ENCODE results near the gene AGFG2.

Gene AGFG2

DNA sequence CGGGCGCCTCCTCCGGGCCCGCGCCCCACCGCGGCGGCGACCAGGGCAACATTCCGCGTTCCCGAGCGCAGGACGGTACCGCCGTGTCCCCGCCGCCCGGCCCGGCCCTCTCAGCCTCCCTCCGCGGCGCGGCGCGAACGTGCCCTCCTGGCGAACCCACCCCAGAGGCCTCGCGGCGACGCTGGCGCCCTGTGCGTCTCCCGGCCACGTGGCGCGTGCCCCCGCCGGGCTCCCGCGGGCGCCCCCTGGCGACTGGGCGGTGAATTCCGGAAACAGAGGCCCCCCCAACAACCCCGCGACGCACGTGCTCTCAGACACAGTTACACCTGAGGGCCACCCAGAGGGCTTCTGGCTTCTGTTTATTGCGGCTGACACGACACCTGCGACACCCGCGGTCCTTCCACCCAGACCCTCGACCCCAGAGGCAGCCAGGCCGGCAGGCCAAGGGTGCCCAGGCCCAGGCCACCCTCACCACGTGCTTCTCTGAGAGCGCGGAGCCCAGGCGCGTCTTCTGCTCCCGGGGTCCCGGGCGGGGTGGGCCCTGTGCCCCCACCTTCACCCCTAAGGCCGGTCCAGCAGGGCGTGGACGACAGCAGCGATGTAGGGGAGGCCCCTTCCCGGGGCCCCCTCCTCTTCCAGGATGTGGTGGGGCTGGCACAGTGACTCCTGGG, 34.8 kb downstream of the AGFG2 start, which contains the start of gene SAP25:
Gene SAP25, minus strand, starts transcription at position 210 of the 671 bp plus-strand sequence. Its CDS starts 158 bp downstream, at position 52.
- DNase-seq, result no peak

DNA sequence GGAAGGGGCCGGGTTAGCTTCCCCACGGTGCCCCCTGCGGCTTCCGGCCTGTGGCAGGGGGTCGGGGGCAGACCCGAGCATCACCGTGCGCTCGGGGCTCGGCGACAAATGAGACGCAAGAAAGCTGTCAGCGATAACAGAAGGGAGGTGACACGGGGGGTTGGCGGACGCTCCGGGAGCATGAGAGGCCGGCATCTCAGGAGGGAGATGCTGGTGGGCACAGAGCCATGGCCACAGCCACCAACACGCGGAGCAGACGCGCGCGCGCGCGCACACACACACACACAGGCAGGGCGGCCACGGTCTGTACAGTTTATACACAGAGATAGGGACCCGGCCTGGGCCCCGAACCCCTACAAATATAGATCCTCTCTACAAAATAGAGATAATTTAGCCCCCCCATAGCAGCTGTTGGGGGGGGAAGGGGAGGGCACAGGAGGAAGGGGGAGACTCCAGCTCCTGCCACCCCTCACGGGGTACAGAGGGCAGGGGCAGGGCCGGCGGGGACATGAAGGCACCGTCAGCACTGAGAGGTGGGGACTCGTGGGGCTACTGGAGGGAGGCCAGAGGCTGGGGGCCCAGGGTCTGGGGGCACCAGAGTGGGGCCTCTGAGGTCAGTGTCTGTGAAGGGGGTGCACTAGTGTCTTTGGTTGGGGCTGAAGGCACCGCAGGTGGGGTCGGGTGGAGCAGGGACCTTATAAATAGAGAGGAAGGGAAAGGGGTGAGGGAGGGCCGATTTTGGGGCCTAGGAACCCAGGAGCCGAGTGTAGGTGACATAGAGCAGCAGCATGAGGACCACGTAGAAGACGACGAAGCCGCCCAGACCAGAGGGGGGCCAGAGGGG, 35.6 kb downstream of the AGFG2 start:
- no peak for DNase-seq

DNA sequence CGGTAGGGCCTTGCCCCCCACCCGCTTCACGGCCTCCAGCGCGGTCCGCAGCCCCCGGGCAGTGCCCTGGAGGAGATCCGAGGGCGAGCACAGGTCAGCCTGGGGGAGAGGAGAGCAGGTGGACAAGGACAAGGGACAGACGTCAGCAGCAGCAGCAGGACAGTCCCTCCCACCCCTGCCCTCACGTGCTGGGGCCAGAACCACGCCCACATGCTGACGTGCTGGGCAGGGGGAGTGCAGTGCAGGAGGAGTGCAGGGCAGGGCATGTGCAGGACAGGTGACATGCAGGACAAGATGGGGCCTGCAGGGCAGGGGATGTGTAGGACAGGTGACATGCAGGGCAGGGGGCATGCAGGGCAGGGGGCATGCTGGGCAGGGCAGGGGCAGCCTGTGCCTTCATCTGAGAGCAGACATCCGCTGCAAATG, 36.2 kb downstream of the AGFG2 start:
- no peak for DNase-seq

DNA sequence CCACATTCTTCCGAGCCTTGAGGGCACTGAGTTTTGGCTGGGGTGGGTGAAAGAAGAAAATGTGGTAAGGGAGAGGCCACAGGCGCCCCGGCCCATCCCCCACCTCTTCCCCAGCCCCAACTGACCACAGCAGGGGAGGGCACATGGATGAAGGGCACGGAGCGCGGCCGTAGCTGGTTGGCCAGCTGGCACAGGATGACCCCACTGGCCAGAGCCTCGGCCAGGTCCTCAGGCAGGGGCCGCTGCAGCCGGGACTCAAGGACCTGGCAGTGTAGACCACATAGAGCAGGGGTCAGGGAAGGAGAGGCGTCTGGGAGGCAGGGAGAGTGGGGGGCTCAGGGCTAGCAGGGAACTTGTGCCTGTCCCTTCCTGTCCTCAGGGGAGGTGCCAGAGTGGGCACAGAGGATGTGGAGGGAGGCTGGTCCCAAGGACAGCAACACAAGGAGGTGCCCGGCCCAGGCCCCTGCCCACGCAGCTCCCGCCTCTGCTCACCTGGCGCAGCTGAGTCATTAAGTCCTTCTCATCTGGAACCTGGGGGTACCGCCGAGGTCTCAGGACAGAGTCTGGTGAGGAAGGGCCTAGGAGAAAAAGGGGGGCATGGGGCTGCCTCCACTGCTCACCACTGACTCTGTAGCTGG, 36.9 kb downstream of the AGFG2 start:
- no peak for DNase-seq

DNA sequence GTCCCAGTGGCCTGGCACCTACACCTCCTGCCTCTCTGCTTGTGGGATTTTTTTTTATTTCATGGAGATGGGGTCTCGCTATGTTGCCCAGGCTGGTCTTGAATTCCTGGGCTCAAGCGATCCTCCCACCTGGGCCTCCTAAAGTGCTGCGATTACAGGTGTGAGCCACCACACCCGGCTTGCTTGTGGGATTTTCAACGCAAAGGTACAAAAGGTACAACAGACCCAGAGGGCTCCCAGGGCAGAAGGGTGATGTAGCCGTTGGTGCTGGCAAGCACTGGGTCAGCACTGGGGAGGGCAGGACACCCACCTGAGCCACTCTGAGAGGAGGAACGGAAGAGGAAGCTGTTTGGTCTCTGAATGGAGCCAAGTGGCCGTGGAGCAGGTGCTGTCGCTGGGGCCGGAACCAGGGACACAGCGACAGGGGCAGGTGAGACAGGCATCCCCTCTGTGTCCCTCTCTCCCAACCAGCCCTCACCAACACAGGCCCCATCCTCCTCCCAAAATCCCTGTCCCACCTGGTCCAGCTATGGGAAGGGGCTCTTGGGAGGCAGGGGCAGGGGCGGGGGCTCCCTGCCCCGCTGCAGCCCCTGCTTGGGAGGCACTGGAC, 37.5 kb downstream of the AGFG2 start:
- no peak for DNase-seq

DNA sequence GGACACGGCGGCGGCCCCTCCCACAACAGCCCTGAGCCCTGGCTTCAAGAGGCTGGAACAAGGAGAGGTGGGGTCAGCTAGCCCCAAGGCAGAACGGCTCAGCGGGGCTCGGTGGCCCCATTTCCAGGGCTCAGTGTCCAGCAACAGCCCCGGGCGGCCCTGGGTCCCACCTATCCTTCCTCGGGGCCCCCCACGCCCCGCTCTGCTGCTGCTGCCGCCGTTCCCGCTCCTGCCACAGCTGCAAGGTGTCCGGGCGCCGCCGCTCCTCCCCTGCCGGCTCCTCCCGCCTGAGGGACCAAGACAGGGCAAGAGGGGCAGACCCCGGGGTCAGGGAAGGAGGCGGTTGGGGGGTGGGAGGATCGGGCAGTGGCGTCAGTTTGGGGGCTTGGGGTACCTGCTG, 38.1 kb downstream of the AGFG2 start:
- no peak for DNase-seq

DNA sequence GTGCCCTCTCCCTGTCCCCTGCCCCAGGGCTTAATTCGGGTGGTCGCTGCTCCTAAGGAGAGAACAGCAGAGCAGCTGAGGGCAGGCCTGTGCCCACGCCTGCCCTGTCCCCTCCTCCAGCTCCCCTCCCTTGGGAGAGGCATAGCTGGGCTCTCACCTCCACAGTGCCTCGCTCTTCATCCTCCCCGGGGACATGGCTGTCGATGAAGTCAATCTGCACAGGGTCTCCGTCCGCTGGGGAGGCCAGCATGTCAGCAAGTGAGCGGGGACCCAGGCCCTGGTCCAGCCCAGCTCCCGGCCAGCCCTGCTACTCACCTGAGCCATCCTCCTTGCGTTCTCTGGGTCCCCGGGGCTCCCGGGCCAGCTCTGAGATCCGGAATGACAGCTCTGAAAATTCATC, 38.5 kb downstream of the AGFG2 start:
- DNase-seq, result no peak

DNA sequence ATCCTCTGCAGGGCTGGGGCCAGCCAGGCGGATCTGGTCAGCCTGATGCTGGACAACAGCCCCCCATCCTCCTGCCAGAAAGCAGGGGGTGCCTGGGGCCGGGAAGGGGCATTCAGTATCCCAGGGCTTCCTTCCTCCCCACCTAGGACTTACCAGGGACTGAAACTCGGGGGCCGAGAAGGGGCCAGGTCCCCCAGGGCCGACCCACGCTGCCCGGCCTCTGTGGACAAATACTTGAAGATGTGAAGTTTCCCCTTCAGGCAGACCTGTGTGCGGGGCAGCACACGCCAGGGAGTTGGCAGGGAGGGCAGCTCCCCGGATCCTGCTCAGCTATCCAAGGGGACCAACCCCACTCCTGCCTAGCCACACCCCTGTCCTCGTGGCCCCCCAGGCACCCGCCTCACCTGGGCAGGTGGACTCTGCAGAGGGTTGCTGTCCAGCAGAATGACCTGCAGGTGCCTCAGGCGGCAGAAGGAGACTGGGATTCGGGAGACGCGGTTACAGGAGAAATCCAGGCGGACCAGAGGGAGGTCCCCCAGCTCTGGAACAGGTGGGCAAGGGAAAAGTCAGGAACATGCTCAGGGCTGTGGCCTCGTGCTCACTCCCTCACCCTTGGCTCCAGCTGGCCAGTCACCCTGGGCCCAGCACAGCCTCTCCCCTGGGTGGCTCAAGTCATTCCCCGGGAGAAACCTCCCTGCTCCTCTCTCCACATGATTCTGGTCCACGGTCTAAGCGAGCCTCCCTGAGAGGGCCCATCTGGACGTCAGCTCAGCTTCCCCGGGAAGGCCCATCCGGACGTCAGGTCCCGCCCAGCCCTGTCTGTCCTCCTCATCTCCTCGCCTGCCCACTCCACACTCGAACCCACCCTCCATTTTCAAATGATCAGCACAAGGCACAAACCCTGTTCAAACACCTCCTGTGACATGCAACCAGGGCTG, 39.5 kb downstream of the AGFG2 start:
- DNase-seq, result no peak

DNA sequence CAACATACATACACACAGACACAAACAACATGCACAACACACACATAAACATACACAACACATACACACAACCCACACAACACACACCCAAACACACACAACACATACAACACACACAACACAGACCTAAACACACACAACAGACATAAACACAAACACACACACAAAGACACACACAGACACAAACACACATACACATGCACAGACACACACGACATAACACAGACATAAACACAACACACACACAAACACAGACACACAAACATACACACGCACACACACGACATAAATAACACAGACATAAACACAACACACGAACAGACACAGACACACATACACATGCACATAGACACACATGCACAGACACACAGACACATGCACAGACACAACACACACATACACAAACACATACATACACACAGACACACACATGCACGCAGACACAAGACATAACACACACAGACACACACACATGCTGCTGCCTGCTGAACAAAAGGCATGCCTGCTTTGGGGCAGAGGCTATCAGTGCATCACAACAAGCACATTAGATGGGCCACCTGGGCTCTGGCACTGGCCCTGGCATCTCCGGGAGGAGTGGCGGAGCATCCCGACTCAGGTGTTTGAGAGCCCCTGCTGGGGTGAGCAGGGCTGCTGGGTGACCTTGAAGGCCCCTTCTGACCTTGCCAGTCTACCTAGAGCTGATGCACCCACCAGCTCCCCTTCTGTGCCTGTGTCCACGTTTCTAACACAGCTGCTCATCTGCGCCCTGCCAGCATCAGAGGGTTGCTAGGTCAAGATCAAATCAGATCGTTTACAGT, 41.7 kb downstream of the AGFG2 start:
- no peak for DNase-seq

DNA sequence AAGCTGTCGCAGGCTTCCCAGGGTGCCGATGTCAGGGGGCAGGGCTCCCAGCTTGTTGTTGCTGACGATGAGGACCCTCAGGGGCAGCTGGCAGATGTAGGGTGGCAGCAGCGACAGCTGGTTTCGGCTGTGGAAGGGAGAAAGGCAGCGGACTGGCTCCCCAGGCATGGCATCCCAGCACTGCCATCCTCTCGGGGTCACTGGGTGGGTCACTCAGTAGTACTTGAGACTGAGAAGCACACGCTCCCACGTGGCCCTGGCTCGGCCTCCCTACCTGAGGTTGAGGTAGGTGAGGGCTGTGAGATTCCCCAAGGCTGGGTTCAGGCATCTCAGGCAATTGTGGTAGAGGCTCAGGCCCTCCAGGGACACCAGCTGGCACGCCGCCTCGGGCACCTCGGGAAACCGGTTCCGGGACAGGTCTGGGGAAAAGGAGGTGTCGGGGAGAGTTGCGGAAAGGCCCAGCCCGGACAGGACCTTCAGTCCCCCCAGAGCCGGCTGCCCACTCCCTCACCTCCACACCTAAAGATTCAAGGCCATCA, 43.1 kb downstream of the AGFG2 start:
- DNase-seq, result no peak

DNA sequence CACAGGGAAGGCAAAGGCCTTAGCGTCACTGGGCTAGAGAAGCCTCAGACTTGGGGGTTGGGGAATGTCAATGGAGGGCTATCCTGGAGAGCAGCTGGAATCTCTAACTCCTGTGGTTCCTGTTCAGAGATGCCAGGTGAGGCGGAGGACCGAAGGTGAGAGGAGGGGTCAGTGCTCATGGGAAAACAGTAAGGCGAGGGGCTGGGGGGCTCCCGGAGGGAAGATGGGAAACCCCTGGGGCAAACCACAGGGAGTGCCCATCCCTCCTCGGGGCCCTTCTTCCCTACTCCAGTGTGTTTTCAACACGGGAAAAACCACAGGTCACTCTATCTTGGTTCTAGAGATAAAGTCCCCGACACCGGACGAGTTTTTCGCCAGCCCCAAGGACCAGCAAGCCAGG, 43.6 kb downstream of the AGFG2 start:
- no peak for DNase-seq

DNA sequence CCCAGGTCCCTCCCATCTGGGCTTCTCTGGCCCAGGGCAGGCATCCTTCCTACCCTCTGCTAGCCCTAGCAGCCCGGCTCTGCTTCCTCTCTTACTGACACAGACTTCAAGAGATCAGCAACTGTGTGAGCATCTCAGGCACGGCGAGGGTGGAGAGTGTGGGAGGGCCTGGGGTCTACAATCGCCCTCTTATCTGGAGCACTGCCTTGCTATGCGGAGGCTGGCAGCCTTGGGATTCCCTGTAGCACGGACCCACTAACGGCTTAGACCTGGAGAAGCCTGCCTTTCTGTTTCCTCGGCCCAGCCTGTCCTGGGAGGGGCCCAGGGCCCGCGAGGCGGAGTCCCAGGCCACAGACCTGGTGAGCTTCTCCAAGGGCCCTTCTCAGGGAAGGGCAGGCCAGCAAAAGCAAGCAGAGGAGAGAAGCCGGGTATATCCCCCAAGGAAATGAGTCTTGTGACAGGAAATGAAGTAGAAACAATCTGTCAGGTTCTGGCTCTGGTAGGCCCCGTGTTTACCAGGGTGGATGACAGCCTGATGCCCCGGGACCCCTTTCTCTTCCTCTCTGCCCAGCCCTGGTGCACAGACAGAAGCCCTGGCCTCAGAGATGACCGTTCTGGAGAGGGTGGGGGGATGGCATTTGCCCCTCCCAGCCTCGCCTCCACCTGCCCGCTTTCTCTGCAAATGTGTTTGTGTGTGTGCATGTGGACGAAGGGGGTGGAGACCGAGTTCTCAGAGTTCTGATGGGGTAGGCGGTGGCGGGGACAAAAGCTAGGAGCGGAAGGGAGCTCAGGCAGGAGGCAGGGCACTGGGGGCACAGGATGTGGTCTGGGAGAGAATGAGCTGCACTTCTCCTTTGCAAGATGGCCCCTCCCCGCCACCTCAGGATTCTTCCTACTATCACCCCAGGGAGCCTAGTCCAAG, 44.4 kb downstream of the AGFG2 start:
- DNase-seq, result peak; percentile 67

DNA sequence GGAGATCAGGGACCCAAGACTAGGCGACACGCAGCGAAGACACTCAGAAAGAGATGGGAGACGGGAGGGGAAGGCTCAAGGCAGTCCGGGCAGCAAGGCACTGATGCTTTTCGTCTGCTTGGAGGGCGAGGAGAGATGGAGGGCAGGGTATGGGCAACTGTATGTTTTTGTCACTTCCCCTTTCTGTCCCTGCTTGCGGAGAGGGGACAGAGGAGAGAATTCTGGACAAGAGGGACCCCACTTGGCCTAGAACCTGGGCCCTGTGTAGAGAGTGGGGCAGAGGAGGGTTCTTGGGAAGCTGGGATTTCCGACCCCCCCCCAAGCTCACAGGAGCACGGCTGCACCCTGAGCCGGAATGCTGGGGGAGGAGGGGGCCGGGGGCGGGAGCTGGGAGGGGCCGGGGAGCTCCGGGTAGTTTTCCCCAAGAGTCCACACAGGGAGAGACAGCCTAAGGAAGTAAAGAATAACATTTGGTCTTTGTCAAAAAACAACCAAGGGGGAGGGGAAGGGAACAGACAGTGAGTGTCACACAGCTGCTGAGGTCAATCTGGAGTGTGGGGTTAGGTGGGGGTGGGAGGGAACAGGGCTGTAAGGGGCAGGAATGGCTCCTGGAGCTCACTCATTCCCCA, 45.2 kb downstream of the AGFG2 start:
- no peak for DNase-seq

DNA sequence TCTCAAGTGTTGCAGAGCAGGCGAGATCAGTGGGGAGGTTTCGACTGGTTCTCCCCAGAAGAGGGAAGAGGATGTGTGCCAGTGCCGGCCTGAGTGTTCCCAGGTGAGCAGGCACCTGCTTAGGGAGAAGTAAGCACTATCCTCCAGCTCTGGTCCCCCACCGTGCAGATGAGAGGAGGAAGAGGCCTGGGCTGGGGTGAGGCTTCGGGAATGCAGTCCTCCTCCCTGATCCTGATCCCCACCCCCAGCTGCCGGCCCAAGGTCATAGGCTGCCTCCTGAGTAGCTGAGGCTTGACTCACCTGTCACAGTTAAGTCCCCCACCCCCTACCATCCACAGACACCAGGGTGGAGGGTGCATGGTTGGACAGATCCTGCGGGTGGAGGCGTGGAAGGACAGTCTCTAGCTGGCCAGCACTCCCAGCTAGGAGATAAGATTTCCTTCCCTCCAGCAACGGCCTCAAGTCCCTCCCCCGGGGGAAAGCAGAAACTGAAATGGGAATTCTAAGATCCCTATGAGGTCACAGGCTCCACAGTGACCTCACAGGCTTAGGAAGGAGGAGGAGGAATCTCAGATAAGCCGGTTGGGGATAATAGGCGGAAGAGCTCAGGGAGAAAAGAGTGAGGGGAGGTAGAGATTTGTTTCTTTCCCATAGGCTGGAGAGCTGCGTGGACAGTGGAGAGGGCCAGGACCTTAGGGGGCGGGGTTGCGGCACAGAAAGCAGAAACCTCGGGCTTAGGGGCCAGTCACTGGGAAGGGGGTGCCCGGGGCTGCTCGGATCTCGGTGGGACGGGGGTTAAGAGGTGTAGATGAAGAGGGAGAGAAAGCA, 45.9 kb downstream of the AGFG2 start:
- no peak for DNase-seq

DNA sequence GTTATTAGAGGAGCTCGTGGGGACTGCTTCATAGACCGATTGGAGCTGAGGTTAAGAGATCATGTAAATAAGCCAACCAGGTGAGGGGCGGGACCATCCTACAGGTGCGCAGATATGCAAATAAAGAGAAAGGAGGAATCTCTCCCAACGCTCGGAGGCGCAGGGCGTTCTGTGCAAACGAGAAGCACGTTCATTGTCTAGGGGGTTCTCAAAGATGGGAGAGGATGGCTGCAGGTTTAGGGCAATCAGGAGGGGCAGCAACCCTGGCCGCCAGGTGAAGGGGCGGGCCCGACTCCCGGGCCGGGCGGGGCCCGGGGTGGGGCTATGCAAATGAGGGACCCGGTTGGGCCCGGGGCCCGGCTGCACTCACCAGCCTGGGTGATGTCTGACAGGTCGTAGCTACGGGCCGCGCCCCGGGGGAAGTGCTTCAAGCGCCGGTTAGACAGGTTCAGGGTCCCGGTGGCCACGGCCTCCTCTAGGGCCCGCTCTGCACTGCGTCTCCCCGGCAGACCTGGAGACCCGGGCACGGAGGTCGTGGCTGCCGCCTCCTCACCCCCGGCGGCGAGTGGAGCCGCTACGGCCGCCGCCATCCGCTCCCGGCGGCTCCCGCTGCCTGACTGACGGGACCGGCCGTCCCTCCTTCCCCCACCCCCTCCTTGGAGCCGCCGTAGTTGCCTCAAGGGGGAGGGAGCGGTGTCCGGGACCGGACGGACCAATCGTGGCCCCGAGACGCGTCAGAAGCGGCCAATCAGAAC, 46.7 kb downstream of the AGFG2 start, which contains the start of gene LRCH4:
Gene LRCH4, minus strand, starts transcription at position 619 of the 755 bp plus-strand sequence. Its CDS starts 29 bp downstream, at position 590.
- peak; percentile 67 for DNase-seq

DNA sequence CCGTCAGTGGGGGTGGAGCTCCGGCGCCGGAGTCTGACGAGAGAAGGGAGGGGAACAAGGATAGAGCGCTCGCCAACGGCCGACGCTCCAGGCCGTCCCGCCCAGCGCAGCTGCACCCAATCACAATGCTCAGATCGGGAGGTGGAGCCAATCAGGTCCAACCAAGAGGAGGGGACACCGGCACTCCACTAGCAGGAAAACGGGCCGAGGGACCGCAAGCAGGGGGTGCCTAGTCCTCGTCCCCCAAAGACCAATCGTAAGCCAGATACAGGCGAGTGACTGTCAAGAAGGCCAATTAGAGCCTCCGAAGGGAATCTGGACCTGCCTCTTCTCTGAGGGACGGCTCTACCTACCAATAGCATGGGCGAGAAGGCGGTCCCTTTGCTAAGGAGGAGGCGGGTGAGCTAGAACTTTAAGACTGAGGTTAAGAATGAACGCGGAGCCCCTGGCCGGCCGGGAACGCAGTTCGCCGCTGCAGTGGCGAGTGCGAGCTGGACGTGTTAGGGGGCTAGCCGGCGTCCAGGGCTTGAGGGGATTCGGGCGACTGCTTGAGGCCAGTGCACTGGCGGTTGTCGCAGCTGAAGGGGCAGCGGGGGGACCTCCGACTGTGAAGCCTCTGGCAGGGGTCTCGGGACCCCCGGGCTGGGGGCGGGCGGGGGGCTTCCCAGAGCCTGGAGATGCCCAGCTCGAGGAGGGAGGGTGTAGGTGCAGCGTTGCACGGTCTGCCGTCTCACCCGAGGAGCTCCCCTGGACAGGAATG, 47.4 kb downstream of the AGFG2 start, which contains the start of gene FBXO24:
Gene FBXO24, plus strand, starts transcription at position 63 of the 760 bp plus-strand sequence. Its CDS starts 298 bp downstream, at position 361.
- peak; percentile 100 for DNase-seq

Data from CD4-positive, alpha-beta T cell treated with Interleukin-12 subunit alpha and Interleukin-12 subunit beta, for 1 hour (primary cell).